ENCODE data around the gene TRAF7.

DNA sequence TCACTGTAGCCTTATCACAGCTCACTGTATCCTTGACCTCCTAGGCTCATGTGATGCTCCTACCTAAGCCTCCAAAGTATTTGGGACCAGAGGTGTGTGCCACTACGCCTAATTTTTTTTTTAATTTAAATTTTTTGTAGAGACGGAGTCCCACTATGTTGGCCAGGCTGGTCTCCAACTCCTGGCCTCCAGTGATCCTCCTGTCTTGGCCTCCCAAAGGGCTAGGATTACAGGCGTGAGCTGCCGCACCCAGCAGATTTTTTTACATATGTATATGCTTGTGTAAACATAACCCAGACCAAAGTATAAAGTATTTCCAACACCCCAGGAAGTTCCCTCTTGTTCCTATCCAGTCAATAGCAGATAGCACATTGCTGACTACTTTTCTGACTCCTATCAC is 60.7 kb downstream of the TRAF7 start:
- TF ChIP-seq, protein P1, sequence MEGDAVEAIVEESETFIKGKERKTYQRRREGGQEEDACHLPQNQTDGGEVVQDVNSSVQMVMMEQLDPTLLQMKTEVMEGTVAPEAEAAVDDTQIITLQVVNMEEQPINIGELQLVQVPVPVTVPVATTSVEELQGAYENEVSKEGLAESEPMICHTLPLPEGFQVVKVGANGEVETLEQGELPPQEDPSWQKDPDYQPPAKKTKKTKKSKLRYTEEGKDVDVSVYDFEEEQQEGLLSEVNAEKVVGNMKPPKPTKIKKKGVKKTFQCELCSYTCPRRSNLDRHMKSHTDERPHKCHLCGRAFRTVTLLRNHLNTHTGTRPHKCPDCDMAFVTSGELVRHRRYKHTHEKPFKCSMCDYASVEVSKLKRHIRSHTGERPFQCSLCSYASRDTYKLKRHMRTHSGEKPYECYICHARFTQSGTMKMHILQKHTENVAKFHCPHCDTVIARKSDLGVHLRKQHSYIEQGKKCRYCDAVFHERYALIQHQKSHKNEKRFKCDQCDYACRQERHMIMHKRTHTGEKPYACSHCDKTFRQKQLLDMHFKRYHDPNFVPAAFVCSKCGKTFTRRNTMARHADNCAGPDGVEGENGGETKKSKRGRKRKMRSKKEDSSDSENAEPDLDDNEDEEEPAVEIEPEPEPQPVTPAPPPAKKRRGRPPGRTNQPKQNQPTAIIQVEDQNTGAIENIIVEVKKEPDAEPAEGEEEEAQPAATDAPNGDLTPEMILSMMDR (IDR thresholded peaks at IDR 0.05) = no peak
- no peak for TF ChIP-seq EZH2 (IDR thresholded peaks at IDR 0.05; ENCODE audit: borderline replicate concordance, insufficient read depth, low read depth, low read length, poor library complexity, severe bottlenecking)
